GM12873 (cell line): ENCODE data around the gene REPS1.

Source experiments
- TF ChIP-seq, protein P1 (sequence below): IDR thresholded peaks from 2 replicates; pipeline ENCODE4 v1.5.1; 2012; ENCODE audit warnings: low read depth, mild to moderate bottlenecking, moderate library complexity, low read length, control low read depth; ENCODE audit not compliant: insufficient read depth; ENCODE audit errors: missing control alignments

The REPS1 gene

DNA sequence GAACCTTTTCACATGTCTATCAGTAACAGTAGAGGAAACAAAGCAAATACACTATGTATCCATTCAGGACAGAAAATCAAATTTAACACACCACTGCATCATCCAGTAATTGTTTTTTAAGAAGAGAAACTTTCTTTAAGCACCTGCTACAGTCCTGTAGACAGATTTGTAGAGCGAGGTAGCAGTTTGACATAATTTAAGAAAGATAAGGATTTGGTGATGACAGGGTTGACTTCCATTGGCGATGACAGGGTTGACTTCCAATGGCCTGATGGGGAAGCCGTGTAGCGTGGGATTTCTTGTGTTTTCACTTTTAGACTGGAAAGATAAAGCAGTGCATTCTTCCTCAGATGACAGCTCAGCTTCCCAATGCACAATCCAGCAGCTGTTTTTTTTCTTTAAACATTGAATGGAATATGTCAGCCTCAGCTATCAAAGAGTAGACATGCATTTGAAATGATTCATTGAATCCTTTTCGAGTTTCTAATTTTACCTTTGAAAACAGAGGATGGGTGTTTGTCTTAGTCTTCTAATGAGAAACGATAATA lies 123.6 kb downstream of the REPS1 start:
- TF ChIP-seq, protein P1, sequence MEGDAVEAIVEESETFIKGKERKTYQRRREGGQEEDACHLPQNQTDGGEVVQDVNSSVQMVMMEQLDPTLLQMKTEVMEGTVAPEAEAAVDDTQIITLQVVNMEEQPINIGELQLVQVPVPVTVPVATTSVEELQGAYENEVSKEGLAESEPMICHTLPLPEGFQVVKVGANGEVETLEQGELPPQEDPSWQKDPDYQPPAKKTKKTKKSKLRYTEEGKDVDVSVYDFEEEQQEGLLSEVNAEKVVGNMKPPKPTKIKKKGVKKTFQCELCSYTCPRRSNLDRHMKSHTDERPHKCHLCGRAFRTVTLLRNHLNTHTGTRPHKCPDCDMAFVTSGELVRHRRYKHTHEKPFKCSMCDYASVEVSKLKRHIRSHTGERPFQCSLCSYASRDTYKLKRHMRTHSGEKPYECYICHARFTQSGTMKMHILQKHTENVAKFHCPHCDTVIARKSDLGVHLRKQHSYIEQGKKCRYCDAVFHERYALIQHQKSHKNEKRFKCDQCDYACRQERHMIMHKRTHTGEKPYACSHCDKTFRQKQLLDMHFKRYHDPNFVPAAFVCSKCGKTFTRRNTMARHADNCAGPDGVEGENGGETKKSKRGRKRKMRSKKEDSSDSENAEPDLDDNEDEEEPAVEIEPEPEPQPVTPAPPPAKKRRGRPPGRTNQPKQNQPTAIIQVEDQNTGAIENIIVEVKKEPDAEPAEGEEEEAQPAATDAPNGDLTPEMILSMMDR, result no peak

DNA sequence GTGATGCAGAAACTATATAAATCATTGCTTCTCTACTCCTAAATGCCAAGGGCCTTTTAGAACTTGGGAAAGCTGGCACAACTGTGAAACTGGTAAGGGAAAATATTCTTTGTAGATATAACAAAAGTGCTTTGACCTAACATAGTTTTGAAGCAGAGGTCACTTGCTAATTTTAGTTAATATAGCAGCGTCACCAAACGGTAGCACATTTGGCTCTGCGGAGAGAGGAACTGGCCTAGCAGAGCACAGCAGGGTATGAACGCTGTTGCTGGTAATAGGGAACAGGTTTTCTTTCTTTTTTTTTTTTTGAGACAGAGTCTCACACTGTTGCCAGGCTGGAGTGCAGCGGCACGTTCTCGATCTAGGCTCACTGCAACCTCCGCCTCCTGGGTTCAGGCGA lies 124.7 kb downstream of the REPS1 start:
- TF ChIP-seq, protein P1, result no peak

DNA sequence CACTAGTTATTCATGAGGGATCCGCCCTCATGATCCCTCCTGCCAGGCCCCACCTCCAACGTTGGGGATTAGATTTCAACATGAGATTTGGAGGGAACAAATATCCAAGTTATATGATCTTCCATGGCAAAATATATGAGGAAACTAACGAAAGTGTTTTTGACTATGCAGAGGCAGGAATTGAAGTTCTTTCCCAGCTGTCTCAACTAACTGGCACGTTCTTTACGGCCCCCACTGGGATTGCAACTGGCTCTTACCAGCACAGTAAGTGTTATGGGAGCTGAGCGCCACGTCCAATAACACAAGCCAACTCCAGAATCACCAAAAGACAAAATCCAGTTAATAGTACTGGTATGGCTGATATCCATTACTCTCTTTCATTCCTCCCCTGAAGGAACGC lies 125.6 kb downstream of the REPS1 start:
- TF ChIP-seq, protein P1, result no peak

- TF ChIP-seq, protein P1, result no peak
Observed at GRCh38 chr6:138857775-138858174, 130.3 kb downstream of the REPS1 start.

GRCh38 chr6:138856654-138857053 lies 131.4 kb downstream of the REPS1 start:
- TF ChIP-seq, protein P1, result no peak
